ENCODE data around the gene ASPG. TPM values are rescaled to one million over a fixed set of nuclear protein-coding genes. Genes with fewer than 3 reads are reported as not detected.

The ASPG gene
- total RNA-seq, 1 experiment from 2014 or later, result 3.4 TPM

DNA sequence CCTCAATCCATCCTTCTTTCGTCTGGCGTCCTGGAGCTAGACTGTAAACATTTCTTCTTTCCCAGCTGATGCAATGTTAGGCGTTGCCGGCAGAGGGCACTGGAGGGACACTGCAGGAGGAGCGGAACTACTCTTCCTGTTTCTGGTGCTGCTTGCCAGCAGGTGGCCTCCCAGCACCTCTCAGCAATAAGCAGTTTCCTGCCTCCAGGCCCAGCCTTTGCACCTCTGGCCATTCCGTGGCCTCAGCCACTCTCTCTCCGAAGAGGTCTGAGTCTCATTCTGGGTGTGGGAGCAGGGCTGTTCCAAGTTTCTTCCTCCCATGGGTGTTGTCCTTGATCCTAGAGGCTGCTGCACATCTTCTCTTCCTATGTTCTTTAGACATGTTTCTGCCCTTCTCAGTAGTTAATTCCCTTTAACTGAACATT is 7.5 kb upstream of the ASPG start:
- CTCF ChIA-PET, result interaction anchor here (0.6 to 3.2 kb wide), 65 partner anchors 9 to 582 kb away, joined by 3 to 42 read pairs (median 4); partner anchors contain the start of genes XRCC3 and ZFYVE21
- Mint-ChIP-seq H3K4me1 (peaks cover 7% of the 10 kb centered on the region), H3K36me3 (peaks cover 3% of the 10 kb centered on the region; the same call in 1 of the 2 replicates), H3K9me3 (peaks cover 17% of the 10 kb centered on the region), H3K4me3 (no peak overlapping the region), H3K27me3 (ENCODE audit: low read depth) (peaks cover 4% of the 10 kb centered on the region), H3K27ac (no peak overlapping the region)
- ATAC-seq (peak; percentile 95), DNase-seq (ENCODE audit: low spot score) (peak; percentile 95)
- TF ChIP-seq ATF1 (CRISPR knock-in tag; IDR thresholded peaks at IDR 0.05), result no peak
- TF ChIP-seq SP1 (CRISPR knock-in tag; conservative IDR thresholded peaks at IDR 0.05), result peak; percentile 65
- peak; percentile 90 for TF ChIP-seq GABPB1 (CRISPR knock-in tag; IDR thresholded peaks at IDR 0.05)
- TF ChIP-seq, protein P1, sequence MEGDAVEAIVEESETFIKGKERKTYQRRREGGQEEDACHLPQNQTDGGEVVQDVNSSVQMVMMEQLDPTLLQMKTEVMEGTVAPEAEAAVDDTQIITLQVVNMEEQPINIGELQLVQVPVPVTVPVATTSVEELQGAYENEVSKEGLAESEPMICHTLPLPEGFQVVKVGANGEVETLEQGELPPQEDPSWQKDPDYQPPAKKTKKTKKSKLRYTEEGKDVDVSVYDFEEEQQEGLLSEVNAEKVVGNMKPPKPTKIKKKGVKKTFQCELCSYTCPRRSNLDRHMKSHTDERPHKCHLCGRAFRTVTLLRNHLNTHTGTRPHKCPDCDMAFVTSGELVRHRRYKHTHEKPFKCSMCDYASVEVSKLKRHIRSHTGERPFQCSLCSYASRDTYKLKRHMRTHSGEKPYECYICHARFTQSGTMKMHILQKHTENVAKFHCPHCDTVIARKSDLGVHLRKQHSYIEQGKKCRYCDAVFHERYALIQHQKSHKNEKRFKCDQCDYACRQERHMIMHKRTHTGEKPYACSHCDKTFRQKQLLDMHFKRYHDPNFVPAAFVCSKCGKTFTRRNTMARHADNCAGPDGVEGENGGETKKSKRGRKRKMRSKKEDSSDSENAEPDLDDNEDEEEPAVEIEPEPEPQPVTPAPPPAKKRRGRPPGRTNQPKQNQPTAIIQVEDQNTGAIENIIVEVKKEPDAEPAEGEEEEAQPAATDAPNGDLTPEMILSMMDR (IDR thresholded peaks at IDR 0.05), result peak; percentile 89
- POLR2A ChIA-PET, result interaction anchor here (0.6 kb wide), 1 partner anchor 44 kb away, joined by 3 read pairs; no protein-coding TSS in a partner anchor

DNA sequence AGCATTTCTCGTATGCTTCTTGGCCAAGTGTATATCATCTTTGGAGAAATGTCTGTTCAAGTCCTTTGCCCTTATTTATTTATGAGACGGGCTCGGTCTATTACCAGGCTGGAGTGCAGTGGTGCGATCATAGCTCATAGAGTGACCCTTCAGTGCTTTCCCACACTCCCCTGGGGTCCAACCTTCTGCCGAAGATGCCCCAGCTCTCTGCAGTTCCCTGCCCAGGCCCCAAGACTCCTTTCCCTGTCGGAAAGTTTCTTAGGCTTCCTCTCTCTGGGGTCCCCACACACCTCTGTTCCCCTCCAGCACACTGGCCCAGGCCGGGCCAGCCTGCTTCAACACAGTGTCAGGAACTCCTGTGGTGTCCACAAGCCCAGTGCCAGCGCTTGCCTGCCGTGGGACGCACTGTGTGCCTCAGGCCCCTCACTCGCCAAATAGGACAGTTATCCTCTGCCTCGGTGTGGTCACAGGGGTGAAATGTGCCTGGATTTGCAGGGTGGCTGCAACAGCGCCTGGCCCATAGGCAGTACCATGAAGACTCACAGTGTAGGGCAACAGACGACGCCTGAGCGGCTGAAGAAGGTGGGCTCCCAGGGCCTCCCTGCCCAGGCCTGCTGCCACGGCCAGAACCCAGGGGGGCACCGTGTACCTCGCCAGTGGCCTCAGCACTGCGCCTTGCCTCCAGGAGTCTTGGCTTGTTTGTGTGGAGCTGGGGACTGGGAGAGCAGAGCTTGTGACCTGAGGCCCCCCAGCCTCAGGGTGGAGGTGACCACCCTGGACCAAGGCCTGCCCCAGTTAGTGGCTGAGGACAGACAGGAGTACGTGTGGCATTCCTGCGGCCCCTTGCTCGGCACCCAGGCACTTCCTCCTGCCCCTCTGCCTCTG is 4.9 kb upstream of the ASPG start:
- Mint-ChIP-seq H3K27ac (no peak overlapping the region), H3K9me3 (no peaks in the 10 kb centered on the region), H3K36me3 (no peaks in the 10 kb centered on the region), H3K27me3 (ENCODE audit: low read depth) (no peaks in the 10 kb centered on the region), H3K4me3 (no peak overlapping the region), H3K4me1 (peaks cover 10% of the 10 kb centered on the region)
- ChIA-PET POLR2A (no interaction called here), CTCF (no interaction called here)
- DNase-seq (ENCODE audit: low spot score), result no peak
- ATAC-seq, result no peak
- TF ChIP-seq, protein P2, sequence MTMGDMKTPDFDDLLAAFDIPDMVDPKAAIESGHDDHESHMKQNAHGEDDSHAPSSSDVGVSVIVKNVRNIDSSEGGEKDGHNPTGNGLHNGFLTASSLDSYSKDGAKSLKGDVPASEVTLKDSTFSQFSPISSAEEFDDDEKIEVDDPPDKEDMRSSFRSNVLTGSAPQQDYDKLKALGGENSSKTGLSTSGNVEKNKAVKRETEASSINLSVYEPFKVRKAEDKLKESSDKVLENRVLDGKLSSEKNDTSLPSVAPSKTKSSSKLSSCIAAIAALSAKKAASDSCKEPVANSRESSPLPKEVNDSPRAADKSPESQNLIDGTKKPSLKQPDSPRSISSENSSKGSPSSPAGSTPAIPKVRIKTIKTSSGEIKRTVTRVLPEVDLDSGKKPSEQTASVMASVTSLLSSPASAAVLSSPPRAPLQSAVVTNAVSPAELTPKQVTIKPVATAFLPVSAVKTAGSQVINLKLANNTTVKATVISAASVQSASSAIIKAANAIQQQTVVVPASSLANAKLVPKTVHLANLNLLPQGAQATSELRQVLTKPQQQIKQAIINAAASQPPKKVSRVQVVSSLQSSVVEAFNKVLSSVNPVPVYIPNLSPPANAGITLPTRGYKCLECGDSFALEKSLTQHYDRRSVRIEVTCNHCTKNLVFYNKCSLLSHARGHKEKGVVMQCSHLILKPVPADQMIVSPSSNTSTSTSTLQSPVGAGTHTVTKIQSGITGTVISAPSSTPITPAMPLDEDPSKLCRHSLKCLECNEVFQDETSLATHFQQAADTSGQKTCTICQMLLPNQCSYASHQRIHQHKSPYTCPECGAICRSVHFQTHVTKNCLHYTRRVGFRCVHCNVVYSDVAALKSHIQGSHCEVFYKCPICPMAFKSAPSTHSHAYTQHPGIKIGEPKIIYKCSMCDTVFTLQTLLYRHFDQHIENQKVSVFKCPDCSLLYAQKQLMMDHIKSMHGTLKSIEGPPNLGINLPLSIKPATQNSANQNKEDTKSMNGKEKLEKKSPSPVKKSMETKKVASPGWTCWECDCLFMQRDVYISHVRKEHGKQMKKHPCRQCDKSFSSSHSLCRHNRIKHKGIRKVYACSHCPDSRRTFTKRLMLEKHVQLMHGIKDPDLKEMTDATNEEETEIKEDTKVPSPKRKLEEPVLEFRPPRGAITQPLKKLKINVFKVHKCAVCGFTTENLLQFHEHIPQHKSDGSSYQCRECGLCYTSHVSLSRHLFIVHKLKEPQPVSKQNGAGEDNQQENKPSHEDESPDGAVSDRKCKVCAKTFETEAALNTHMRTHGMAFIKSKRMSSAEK (CRISPR knock-in tag; IDR thresholded peaks at IDR 0.05; ENCODE audit: borderline replicate concordance), result no peak
- TF ChIP-seq FOXP1 (CRISPR knock-in tag; IDR thresholded peaks at IDR 0.05; ENCODE audit: borderline replicate concordance) (no peak), JAZF1 (CRISPR knock-in tag; IDR thresholded peaks at IDR 0.05) (no peak), KAT7 (CRISPR knock-in tag; IDR thresholded peaks at IDR 0.05; ENCODE audit: borderline replicate concordance) (no peak), CBFB (CRISPR knock-in tag; IDR thresholded peaks at IDR 0.05; ENCODE audit: low read depth) (no peak), ELF4 (CRISPR knock-in tag; IDR thresholded peaks at IDR 0.05; ENCODE audit: low read depth) (no peak), FOXJ3 (CRISPR knock-in tag; IDR thresholded peaks at IDR 0.05; ENCODE audit: borderline replicate concordance) (no peak), MYBL2 (CRISPR knock-in tag; IDR thresholded peaks at IDR 0.05) (no peak), SMAD4 (CRISPR knock-in tag; IDR thresholded peaks at IDR 0.05) (no peak)
- TF ChIP-seq, protein P3, sequence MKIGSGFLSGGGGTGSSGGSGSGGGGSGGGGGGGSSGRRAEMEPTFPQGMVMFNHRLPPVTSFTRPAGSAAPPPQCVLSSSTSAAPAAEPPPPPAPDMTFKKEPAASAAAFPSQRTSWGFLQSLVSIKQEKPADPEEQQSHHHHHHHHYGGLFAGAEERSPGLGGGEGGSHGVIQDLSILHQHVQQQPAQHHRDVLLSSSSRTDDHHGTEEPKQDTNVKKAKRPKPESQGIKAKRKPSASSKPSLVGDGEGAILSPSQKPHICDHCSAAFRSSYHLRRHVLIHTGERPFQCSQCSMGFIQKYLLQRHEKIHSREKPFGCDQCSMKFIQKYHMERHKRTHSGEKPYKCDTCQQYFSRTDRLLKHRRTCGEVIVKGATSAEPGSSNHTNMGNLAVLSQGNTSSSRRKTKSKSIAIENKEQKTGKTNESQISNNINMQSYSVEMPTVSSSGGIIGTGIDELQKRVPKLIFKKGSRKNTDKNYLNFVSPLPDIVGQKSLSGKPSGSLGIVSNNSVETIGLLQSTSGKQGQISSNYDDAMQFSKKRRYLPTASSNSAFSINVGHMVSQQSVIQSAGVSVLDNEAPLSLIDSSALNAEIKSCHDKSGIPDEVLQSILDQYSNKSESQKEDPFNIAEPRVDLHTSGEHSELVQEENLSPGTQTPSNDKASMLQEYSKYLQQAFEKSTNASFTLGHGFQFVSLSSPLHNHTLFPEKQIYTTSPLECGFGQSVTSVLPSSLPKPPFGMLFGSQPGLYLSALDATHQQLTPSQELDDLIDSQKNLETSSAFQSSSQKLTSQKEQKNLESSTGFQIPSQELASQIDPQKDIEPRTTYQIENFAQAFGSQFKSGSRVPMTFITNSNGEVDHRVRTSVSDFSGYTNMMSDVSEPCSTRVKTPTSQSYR (CRISPR knock-in tag; IDR thresholded peaks at IDR 0.05), result no peak
- TF ChIP-seq, protein P4, sequence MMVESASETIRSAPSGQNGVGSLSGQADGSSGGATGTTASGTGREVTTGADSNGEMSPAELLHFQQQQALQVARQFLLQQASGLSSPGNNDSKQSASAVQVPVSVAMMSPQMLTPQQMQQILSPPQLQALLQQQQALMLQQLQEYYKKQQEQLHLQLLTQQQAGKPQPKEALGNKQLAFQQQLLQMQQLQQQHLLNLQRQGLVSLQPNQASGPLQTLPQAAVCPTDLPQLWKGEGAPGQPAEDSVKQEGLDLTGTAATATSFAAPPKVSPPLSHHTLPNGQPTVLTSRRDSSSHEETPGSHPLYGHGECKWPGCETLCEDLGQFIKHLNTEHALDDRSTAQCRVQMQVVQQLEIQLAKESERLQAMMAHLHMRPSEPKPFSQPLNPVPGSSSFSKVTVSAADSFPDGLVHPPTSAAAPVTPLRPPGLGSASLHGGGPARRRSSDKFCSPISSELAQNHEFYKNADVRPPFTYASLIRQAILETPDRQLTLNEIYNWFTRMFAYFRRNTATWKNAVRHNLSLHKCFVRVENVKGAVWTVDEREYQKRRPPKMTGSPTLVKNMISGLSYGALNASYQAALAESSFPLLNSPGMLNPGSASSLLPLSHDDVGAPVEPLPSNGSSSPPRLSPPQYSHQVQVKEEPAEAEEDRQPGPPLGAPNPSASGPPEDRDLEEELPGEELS (CRISPR knock-in tag; IDR thresholded peaks at IDR 0.05), result no peak
- TF ChIP-seq, protein P5, sequence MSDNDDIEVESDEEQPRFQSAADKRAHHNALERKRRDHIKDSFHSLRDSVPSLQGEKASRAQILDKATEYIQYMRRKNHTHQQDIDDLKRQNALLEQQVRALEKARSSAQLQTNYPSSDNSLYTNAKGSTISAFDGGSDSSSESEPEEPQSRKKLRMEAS (CRISPR knock-in tag; IDR thresholded peaks at IDR 0.05), result no peak
- TF ChIP-seq, protein P6, sequence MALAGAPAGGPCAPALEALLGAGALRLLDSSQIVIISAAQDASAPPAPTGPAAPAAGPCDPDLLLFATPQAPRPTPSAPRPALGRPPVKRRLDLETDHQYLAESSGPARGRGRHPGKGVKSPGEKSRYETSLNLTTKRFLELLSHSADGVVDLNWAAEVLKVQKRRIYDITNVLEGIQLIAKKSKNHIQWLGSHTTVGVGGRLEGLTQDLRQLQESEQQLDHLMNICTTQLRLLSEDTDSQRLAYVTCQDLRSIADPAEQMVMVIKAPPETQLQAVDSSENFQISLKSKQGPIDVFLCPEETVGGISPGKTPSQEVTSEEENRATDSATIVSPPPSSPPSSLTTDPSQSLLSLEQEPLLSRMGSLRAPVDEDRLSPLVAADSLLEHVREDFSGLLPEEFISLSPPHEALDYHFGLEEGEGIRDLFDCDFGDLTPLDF (CRISPR knock-in tag; IDR thresholded peaks at IDR 0.05), result no peak
